Natural killer cell (primary cell): ENCODE measurements around the gene MIEN1. TPM values are rescaled to one million over a fixed set of nuclear protein-coding genes. Genes with fewer than 3 reads are reported as not detected.
A peak's percentile ranks its signal among the peaks of the same experiment; 100 is the strongest.

ENCODE experiments used
- ATAC-seq, 3 donors: fragments of 150-1000 bp in 2 of 3; fragments of 200-7000 bp in 1 of 3; cut with Tn5 transposase; 1 replicate in 1 of 3; 2 replicates in 2 of 3; pipeline ENCODE4 v1.10.0; 2021; ENCODE audit warnings: mild to moderate bottlenecking in 2 of 3, moderate library complexity in 2 of 3
- DNase-seq, 2 donors: peaks; one replicate each; pipeline versions ENCODE4 v3.0.0 to v3.0.0-alpha.2; 2013 to 2021; ENCODE audit warnings: mixed read lengths in 1 of 2
- H3K27ac ChIP-seq: one replicate; pipeline ENCODE4 v1.5.1; 2013; ENCODE audit warnings: mild to moderate bottlenecking, low read length
- H3K27me3 ChIP-seq: one replicate; pipeline ENCODE4 v1.6.1; 2013; ENCODE audit warnings: low read length; ENCODE audit not compliant: control insufficient read depth, insufficient read depth
- H3K36me3 ChIP-seq: one replicate; pipeline ENCODE4 v1.6.1; 2013; ENCODE audit warnings: low read length; ENCODE audit not compliant: control insufficient read depth, insufficient read depth
- H3K4me1 ChIP-seq: one replicate; pipeline ENCODE4 v1.6.1; 2013; ENCODE audit warnings: low read length; ENCODE audit not compliant: control insufficient read depth, insufficient read depth
- H3K4me3 ChIP-seq: one replicate; pipeline ENCODE4 v1.5.1; 2013; ENCODE audit warnings: low read length
- H3K9me3 ChIP-seq: one replicate; pipeline ENCODE4 v1.6.1; 2013; ENCODE audit warnings: low read length; ENCODE audit not compliant: control insufficient read depth, insufficient read depth
- H3K27ac Mint-ChIP-seq, 2 donors: one replicate each; pipeline ENCODE4 v1.8.0; 2022; ENCODE audit warnings: mild to moderate bottlenecking in 2 of 2, mixed read lengths in 2 of 2, moderate library complexity in 1 of 2
- H3K27me3 Mint-ChIP-seq, 2 donors: one replicate each; pipeline ENCODE4 v1.8.0; 2022; ENCODE audit warnings: low read depth in 2 of 2, mixed read lengths in 2 of 2
- H3K36me3 Mint-ChIP-seq: one replicate; pipeline ENCODE4 v1.8.0; 2022; ENCODE audit warnings: mixed read lengths
- H3K4me1 Mint-ChIP-seq, 2 donors: one replicate each; pipeline ENCODE4 v1.8.0; 2022; ENCODE audit warnings: mixed read lengths in 2 of 2
- H3K4me3 Mint-ChIP-seq: one replicate; pipeline ENCODE4 v1.8.0; 2022; ENCODE audit warnings: mild to moderate bottlenecking, moderate library complexity, mixed read lengths
- H3K9me3 Mint-ChIP-seq, 2 donors: one replicate each; pipeline ENCODE4 v1.8.0; 2022; ENCODE audit warnings: mixed read lengths in 2 of 2
- CTCF ChIP-seq: fragments of 200-600 bp; IDR thresholded peaks from one replicate; pipeline ENCODE4 v1.8.0; 2022; ENCODE audit warnings: antibody characterized with exemption
- WGBS: methylation state at CpG from one replicate; pipeline ENCODE4 v1.1.7; 2013; ENCODE audit warnings: missing lambda C conversion rate; ENCODE audit not compliant: insufficient coverage; 5-methylcytosine and 5-hydroxymethylcytosine counted together
- intact Hi-C: fragments of 100-400 bp; cut with micrococcal nuclease; formaldehyde crosslinking; loops from one replicate; pipeline ENCODE4 v1.14.2; 2022
- total RNA-seq, 4 donors: library from RNA; stranded (reverse); fragments of 120-200 nt in 1 of 4; gene quantifications; one replicate each; pipeline versions ENCODE4 v1.2.3 to v1.2.4, GENCODE V29; 2013 to 2022

The MIEN1 gene
- total RNA-seq, 3 donors from 2014 or later (not counting 1 experiment from before 2014, with no cell fraction given), result 48.8 to 55.2 (median 51.6) TPM

- Mint-ChIP-seq H3K36me3 (no peaks in the 10 kb centered on the region), H3K9me3 (no peaks in the 10 kb centered on the region), H3K4me3 (no peak overlapping the region), H3K4me1 (peaks cover 6 to 20% of the 10 kb centered on the region in 2 donors), H3K27me3 (peaks cover 18 to 27% of the 10 kb centered on the region in 2 donors), H3K27ac (peak overlapping the region in 1 of 2 donors; percentile 91)
- Histone ChIP-seq H3K9me3 (no peaks in the 10 kb centered on the region), H3K4me3 (no peak overlapping the region), H3K27me3 (peaks cover 21% of the 10 kb centered on the region), H3K27ac (no peak overlapping the region), H3K36me3 (no peaks in the 10 kb centered on the region), H3K4me1 (peaks cover 22% of the 10 kb centered on the region)
- ATAC-seq (no peak), DNase-seq (no peak)
- intact Hi-C loops, result no loop called here
- TF ChIP-seq CTCF, result no peak
- 80% methylated on average over 8 of the region's 16 CpGs for WGBS
Observed at GRCh38 chr17:39740357-39741111, 10.2 kb upstream of the MIEN1 start.

GRCh38 chr17:39739885-39740356, 9.6 kb upstream of the MIEN1 start:
- peaks cover 18 to 27% of the 10 kb centered on the region in 2 donors for H3K27me3 Mint-ChIP-seq
- no peak overlapping the region for H3K4me3 Mint-ChIP-seq
- intact Hi-C loops, result loop anchor here (10.0 kb wide), 1 partner anchor 65 kb away; no protein-coding TSS in a partner anchor
- WGBS, result 77% methylated on average over 8 of the region's 9 CpGs
- H3K27ac Mint-ChIP-seq, result peak overlapping the region in 1 of 2 donors; percentile 91
- Histone ChIP-seq H3K9me3 (no peaks in the 10 kb centered on the region), H3K4me1 (peaks cover 22% of the 10 kb centered on the region), H3K36me3 (no peaks in the 10 kb centered on the region), H3K27me3 (peaks cover 21% of the 10 kb centered on the region), H3K4me3 (no peak overlapping the region), H3K27ac (no peak overlapping the region)
- H3K36me3 Mint-ChIP-seq, result no peaks in the 10 kb centered on the region
- DNase-seq (no peak), ATAC-seq (no peak)
- no peaks in the 10 kb centered on the region for H3K9me3 Mint-ChIP-seq
- TF ChIP-seq CTCF, result no peak
- peaks cover 6 to 20% of the 10 kb centered on the region in 2 donors for H3K4me1 Mint-ChIP-seq

GRCh38 chr17:39738983-39739884, 8.9 kb upstream of the MIEN1 start:
- WGBS, result 33% methylated on average over 24 of the region's 32 CpGs
- DNase-seq (no peak), ATAC-seq (peak in 1 of 3 donors; percentile 28)
- Histone ChIP-seq H3K4me1 (peaks cover 22% of the 10 kb centered on the region), H3K36me3 (no peaks in the 10 kb centered on the region), H3K27ac (no peak overlapping the region), H3K27me3 (peaks cover 21% of the 10 kb centered on the region), H3K9me3 (no peaks in the 10 kb centered on the region), H3K4me3 (no peak overlapping the region)
- Mint-ChIP-seq H3K36me3 (no peaks in the 10 kb centered on the region), H3K4me3 (peak overlapping the region; percentile 13), H3K27ac (peak overlapping the region; percentile 51 to 91), H3K4me1 (peaks cover 6 to 20% of the 10 kb centered on the region in 2 donors), H3K9me3 (no peaks in the 10 kb centered on the region), H3K27me3 (peaks cover 18 to 27% of the 10 kb centered on the region in 2 donors)
- intact Hi-C loops, result loop anchor here (10.0 kb wide), 1 partner anchor 64 kb away; no protein-coding TSS in a partner anchor
- TF ChIP-seq CTCF, result no peak
